HEK293T (cell line): ENCODE results near the gene LRRC8B.

Source experiments
- CTCF ChIA-PET: fragments of 350-600 bp; formaldehyde crosslinking; extraction: SDS; loops from one replicate; lab custom pipeline; 2021; ENCODE audit warnings: antibody characterized with exemption, inconsistent platforms; lab: Yijun Ruan, JAX
- POLR2A ChIA-PET: fragments of 350-600 bp; formaldehyde crosslinking; extraction: SDS; loops from one replicate; lab custom pipeline; 2020; ENCODE audit warnings: antibody characterized with exemption, inconsistent platforms; lab: Yijun Ruan, JAX
- DNase-seq: peaks from one replicate; pipeline ENCODE4 v3.0.0; 2012; ENCODE audit warnings: mixed read lengths; ENCODE audit errors: extremely low spot score
- ARNT ChIP-seq: fragments of 450-650 bp; IDR thresholded peaks from 2 replicates; pipeline ENCODE4 v1.6.1; 2017; ENCODE audit warnings: mild to moderate bottlenecking
- BHLHE40 ChIP-seq: fragments of 450-650 bp; IDR thresholded peaks from 2 replicates; pipeline ENCODE4 v1.6.1; 2016; ENCODE audit warnings: mild to moderate bottlenecking, moderate library complexity, borderline replicate concordance
- CTBP1 ChIP-seq: fragments of 450-650 bp; IDR thresholded peaks from 2 replicates; pipeline ENCODE4 v1.6.1; 2016; ENCODE audit warnings: borderline replicate concordance
- ELF4 ChIP-seq: fragments of 450-650 bp; IDR thresholded peaks from 2 replicates; pipeline ENCODE4 v1.6.1; 2017; ENCODE audit warnings: antibody characterized with exemption
- FOXA1 ChIP-seq: fragments of 450-650 bp; IDR thresholded peaks from 2 replicates; pipeline ENCODE4 v1.6.1; 2016; ENCODE audit warnings: mild to moderate bottlenecking
- FOXK2 ChIP-seq: fragments of 450-650 bp; IDR thresholded peaks from 2 replicates; pipeline ENCODE4 v1.6.1; 2016; ENCODE audit warnings: mild to moderate bottlenecking
- FOXM1 ChIP-seq: fragments of 450-650 bp; IDR thresholded peaks from 2 replicates; pipeline ENCODE4 v1.6.1; 2017; ENCODE audit warnings: mild to moderate bottlenecking, borderline replicate concordance
- HDGF ChIP-seq: fragments of 450-650 bp; IDR thresholded peaks from 2 replicates; pipeline ENCODE4 v1.6.1; 2017; ENCODE audit warnings: antibody characterized with exemption, borderline replicate concordance
- L3MBTL2 ChIP-seq: fragments of 450-650 bp; conservative IDR thresholded peaks from 2 replicates; pipeline ENCODE4 v1.6.1; 2016; ENCODE audit warnings: mild to moderate bottlenecking
- LEF1 ChIP-seq: fragments of 450-650 bp; IDR thresholded peaks from 2 replicates; pipeline ENCODE4 v1.6.1; 2017; ENCODE audit warnings: mild to moderate bottlenecking, borderline replicate concordance
- NFRKB ChIP-seq: fragments of 450-650 bp; IDR thresholded peaks from 2 replicates; pipeline ENCODE4 v1.6.1; 2016; ENCODE audit warnings: mild to moderate bottlenecking, moderate library complexity
- SP1 ChIP-seq: fragments of 450-650 bp; IDR thresholded peaks from 2 replicates; pipeline ENCODE4 v1.6.1; 2017
- SUZ12 ChIP-seq: fragments of 450-650 bp; IDR thresholded peaks from 2 replicates; pipeline ENCODE4 v1.6.1; 2016; ENCODE audit warnings: mild to moderate bottlenecking
- TARDBP ChIP-seq: fragments of 450-650 bp; IDR thresholded peaks from 2 replicates; pipeline ENCODE4 v1.6.1; 2016
- ZNF384 ChIP-seq: fragments of 450-650 bp; IDR thresholded peaks from 2 replicates; pipeline ENCODE4 v1.6.1; 2016
- TF ChIP-seq, protein P1 (sequence below): fragments of 450-650 bp; IDR thresholded peaks from 2 replicates; pipeline ENCODE4 v1.6.1; 2016

Gene LRRC8B

DNA sequence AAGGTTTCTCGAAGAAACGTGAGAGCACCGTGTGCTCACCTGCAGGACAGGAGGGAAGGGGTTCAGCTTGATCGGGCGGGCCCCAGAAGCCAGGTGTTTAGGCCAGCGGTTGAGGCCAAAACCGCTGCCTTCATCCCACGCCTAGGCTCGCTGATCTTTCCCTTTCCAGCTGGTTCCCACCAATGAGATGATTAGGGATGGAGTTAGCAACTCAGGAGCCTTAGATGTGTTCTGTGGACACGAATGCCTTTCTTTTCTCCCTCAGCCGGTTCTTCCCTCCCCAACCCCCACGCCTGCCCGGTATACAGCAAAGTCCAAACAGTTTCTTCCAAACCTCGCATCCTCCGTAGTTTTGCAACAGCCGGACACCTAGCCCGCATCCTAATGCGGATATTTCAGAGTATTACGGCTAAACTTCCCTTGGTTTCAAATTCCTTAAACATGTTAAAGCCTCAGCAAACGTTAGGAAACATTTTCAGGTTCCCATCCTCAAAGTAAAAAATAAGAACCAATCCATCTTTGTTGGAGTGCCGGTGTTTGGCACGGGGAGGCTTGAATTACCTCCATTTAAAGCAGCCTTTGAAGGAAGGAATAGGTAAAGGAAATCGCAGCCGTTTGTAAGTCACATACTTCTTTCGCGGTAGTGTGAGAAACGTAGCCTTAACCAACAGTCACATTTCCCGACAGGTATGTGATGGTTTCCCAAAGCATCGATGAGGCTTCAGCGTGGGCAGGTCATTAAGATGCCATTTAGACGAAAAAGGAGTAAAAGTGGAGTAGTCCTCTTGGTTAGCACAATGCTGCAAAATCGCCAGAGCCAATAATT lies 109.4 kb downstream of the LRRC8B start:
- DNase-seq: peak; percentile 43
- ChIA-PET POLR2A (interaction anchor here (1.9 kb wide), 1 partner anchor 129 kb away, joined by 12 read pairs; no protein-coding TSS in a partner anchor), CTCF (interaction anchor here (3.3 kb wide), 1 partner anchor 129 kb away, joined by 19 read pairs; no protein-coding TSS in a partner anchor)
- TF ChIP-seq ELF4: no peak
- TF ChIP-seq FOXM1: no peak
- no peak for TF ChIP-seq HDGF
- TF ChIP-seq CTBP1: no peak
- TF ChIP-seq ZNF384: no peak
- no peak for TF ChIP-seq BHLHE40
- TF ChIP-seq FOXA1: no peak
- TF ChIP-seq TARDBP: no peak
- TF ChIP-seq NFRKB: no peak
- TF ChIP-seq, protein P1, sequence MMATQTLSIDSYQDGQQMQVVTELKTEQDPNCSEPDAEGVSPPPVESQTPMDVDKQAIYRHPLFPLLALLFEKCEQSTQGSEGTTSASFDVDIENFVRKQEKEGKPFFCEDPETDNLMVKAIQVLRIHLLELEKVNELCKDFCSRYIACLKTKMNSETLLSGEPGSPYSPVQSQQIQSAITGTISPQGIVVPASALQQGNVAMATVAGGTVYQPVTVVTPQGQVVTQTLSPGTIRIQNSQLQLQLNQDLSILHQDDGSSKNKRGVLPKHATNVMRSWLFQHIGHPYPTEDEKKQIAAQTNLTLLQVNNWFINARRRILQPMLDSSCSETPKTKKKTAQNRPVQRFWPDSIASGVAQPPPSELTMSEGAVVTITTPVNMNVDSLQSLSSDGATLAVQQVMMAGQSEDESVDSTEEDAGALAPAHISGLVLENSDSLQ: no peak
- TF ChIP-seq LEF1: no peak
- TF ChIP-seq ARNT: no peak
- TF ChIP-seq FOXK2: no peak

DNA sequence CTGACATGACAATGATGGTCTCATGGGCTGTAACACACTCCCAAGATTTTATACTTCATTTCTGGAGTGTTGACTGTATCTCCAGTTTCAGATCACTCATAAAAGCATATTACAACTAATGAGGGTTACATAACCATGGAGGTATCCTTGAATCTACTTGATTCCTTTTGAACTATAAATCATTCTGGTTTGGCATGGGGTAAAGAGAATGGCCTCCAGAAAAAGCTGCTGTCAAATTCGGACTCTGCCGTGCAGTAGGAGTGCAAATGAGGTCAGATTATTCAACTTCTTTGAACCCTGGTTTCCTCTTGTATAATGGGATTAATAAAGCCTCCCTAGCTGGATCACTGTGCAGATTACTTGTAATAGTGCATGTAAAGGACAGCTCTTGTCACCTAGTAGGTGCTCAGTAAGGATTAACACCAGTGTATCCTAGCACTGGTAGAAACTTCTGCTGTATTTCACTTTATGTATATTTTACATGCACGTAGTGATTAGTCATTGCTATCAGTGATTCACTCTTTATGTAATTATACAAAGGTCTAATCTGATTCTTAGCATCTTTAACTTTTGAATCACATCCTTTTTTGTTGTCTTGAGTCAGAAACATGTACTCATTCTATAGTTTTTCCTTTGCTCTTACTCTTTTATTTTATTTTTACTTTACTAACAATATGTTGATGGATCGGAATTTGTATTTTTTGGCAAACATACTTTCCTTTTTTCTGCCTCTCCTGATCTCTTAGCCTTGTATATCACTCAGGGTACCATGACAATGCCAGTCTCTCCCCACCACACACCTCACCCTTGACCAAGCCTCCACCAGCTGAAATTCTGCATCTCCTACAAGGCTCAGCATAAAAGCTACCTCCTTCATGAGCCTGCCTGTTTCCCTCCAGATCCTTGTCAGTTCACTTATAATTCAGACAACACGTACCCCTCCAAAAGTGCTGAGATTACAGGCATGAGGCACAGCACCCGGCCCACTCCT lies 111.5 kb downstream of the LRRC8B start:
- no peak for DNase-seq
- CTCF ChIA-PET: interaction anchor here (1.3 kb wide), 1 partner anchor 126 kb away, joined by 3 read pairs; no protein-coding TSS in a partner anchor
- POLR2A ChIA-PET: interaction anchor here (0.8 kb wide), 1 partner anchor 101 kb away, joined by 3 read pairs; no protein-coding TSS in a partner anchor
- TF ChIP-seq L3MBTL2: no peak
- TF ChIP-seq, protein P1: peak; percentile 87

DNA sequence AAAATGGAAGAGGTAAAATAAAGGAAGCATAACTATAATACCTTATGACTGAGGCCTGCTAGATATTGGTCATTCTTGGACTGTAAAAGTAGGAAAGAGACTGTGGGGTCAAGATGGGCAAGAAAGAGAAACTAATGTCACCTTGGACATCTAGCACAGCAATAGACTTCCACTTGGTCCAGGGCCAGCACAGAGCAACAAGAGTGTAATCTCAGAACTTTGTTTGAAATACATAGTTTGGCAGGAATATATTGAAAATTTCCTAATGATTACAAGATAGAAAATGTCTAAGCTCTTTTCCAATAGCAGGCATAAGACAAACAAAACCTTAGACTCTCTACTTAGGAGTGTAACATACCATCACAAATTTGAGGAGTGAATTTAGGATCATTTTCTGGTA lies 112.9 kb downstream of the LRRC8B start:
- TF ChIP-seq CTBP1 (no peak), FOXA1 (no peak), SP1 (no peak), ELF4 (no peak), ARNT (no peak), FOXM1 (no peak), HDGF (no peak)
- ChIA-PET CTCF (no interaction called here), POLR2A (no interaction called here)
- DNase-seq: no peak

GRCh38 chr1:89640440-89640839 lies 115.8 kb downstream of the LRRC8B start:
- DNase-seq: no peak
- POLR2A ChIA-PET: no interaction called here

DNA sequence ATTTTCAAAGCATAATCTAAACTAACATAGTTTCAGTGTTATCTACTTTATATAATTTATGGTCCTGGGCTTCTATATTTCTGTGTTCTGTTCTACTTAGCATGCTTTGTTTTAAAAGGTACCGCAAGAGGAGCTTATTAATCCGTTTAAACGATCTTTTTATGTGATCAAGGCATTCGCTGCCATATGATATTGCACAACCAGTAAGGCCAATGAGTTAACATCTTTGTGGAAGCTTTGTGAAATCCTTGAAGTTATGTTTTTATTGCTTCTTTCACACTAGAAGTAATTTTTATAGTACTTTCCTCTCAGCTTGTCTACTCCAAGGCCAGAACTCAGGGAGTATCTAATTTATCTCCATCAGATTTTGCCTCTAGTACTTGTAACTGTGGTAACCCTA lies 117.2 kb downstream of the LRRC8B start:
- TF ChIP-seq SP1 (no peak), LEF1 (no peak), BHLHE40 (no peak), FOXA1 (no peak), ELF4 (no peak), FOXM1 (no peak), CTBP1 (no peak), SUZ12 (no peak), ZNF384 (no peak), NFRKB (no peak), FOXK2 (no peak), HDGF (no peak), TARDBP (no peak), L3MBTL2 (no peak), ARNT (no peak)
- TF ChIP-seq, protein P1: no peak

More at GRCh38 chr1:89640440-89640839, 115.8 kb downstream of the LRRC8B start:
- no peak for TF ChIP-seq FOXM1
- no peak for TF ChIP-seq ELF4
- no peak for TF ChIP-seq LEF1
- TF ChIP-seq CTBP1: no peak
- no peak for TF ChIP-seq L3MBTL2
- TF ChIP-seq, protein P1: no peak
- no peak for TF ChIP-seq HDGF
- TF ChIP-seq FOXA1: no peak
- TF ChIP-seq ARNT: no peak
- no peak for TF ChIP-seq SP1
- no peak for TF ChIP-seq TARDBP
- TF ChIP-seq SUZ12: no peak
- TF ChIP-seq BHLHE40: no peak
- no peak for TF ChIP-seq NFRKB
- no peak for TF ChIP-seq ZNF384
- no peak for TF ChIP-seq FOXK2
- CTCF ChIA-PET: no interaction called here

More for the DNA sequence above, 117.2 kb downstream of the LRRC8B start:
- DNase-seq: no peak
- ChIA-PET POLR2A (no interaction called here), CTCF (interaction anchor here (1.1 kb wide), 1 partner anchor 121 kb away, joined by 6 read pairs; no protein-coding TSS in a partner anchor)
